ENCODE results near the gene ID4.

- no peak for TF ChIP-seq MAX (IDR thresholded peaks at IDR 0.05)
- no peak for TF ChIP-seq YY1 (IDR thresholded peaks at IDR 0.05; ENCODE audit: low read depth)
- TF ChIP-seq FOXM1 (IDR thresholded peaks at IDR 0.05; ENCODE audit: borderline replicate concordance, low read depth) = no peak
- TF ChIP-seq EP300 (IDR thresholded peaks at IDR 0.05; ENCODE audit: borderline replicate concordance) = no peak
- no peak for TF ChIP-seq CREB1 (IDR thresholded peaks at IDR 0.05; ENCODE audit: low read depth)
- peak; percentile 28; the same call in 1 of the 2 replicates for TF ChIP-seq RAD21 (IDR thresholded peaks at IDR 0.05; ENCODE audit: low read depth)
- TF ChIP-seq REST (IDR thresholded peaks at IDR 0.05; ENCODE audit: low read depth) = no peak
Observed at GRCh38 chr6:19873031-19873430, 35.9 kb downstream of the ID4 start.

Measured in Ishikawa (cell line).